Anterior cingulate cortex (tissue), 58 donors: ENCODE results near the gene RNF212.
"Not testable (repeated sequence)": the region's sequence is repeated elsewhere in the genome, so short reads cannot be mapped to it uniquely, and the experiment has no call there.

Experiments used
- DNase-seq, 58 donors: peaks; one replicate each; lab custom pipeline; 2025; lab: John Stamatoyannopoulos, UW

RNF212 gene

GRCh38 chr4:1113311-1114009, at the start of gene RNF212:
RNF212 (minus strand) TSS chr4:1113564; CDS start chr4:1113464, 100 bp downstream.
- no peak for DNase-seq

GRCh38 chr4:1160351-1160750, 47.0 kb upstream of the RNF212 start:
- DNase-seq, result no peak

- no peak for DNase-seq
Observed at GRCh38 chr4:1156069-1156468, 42.7 kb upstream of the RNF212 start.

GRCh38 chr4:1155314-1155713, 42.0 kb upstream of the RNF212 start:
- peak in 1 of 58 donors; percentile 27 for DNase-seq

- no peak for DNase-seq
Observed at GRCh38 chr4:1154523-1155182, 41.3 kb upstream of the RNF212 start.

GRCh38 chr4:1154126-1154522, 40.8 kb upstream of the RNF212 start:
- no peak for DNase-seq

GRCh38 chr4:1153567-1154090, 40.3 kb upstream of the RNF212 start:
- no peak for DNase-seq

GRCh38 chr4:1152290-1152689, 38.9 kb upstream of the RNF212 start:
- DNase-seq, result no peak

- DNase-seq, result no peak
Observed at GRCh38 chr4:1151541-1151940, 38.2 kb upstream of the RNF212 start.

GRCh38 chr4:1150875-1151274, 37.5 kb upstream of the RNF212 start:
- no peak for DNase-seq

GRCh38 chr4:1139860-1140259, 26.5 kb upstream of the RNF212 start:
- no peak for DNase-seq

GRCh38 chr4:1137850-1138249, 24.5 kb upstream of the RNF212 start:
- no peak for DNase-seq

- no peak for DNase-seq
Observed at GRCh38 chr4:1137063-1137776, 23.9 kb upstream of the RNF212 start.

- no peak for DNase-seq
Observed at GRCh38 chr4:1136048-1136447, 22.7 kb upstream of the RNF212 start.

- no peak for DNase-seq
Observed at GRCh38 chr4:1133033-1133432, 19.7 kb upstream of the RNF212 start.

- DNase-seq, result peak in 53 of 58 donors; percentile 12 to 85 (median 53)
Observed at GRCh38 chr4:1130316-1131186, 17.2 kb upstream of the RNF212 start.

GRCh38 chr4:1126506-1126905, 13.1 kb upstream of the RNF212 start:
- DNase-seq, result no peak

GRCh38 chr4:1125466-1125865, 12.1 kb upstream of the RNF212 start:
- not testable (repeated sequence) for DNase-seq

- no peak for DNase-seq
Observed at GRCh38 chr4:1124818-1125217, 11.5 kb upstream of the RNF212 start.

- no peak for DNase-seq
Observed at GRCh38 chr4:1122505-1122904, 9.1 kb upstream of the RNF212 start.
